HepG2 (cell line): Measurements from ENCODE around the gene RAB15. TPM values are rescaled to one million over a fixed set of nuclear protein-coding genes. Genes with fewer than 3 reads are reported as not detected.

Experiments used
- AGO2 ChIP-seq: fragments of 200-400 bp; formaldehyde crosslinking; optimal IDR thresholded peaks from 2 replicates; pipeline ENCODE3; 2017; ENCODE audit warnings: mild to moderate bottlenecking, low read depth, low read length, moderate library complexity
- ISX ChIP-seq: sonication (generic); formaldehyde crosslinking; conservative IDR thresholded peaks from 2 replicates; pipeline ENCODE4 v1.5.0; 2020; ENCODE audit warnings: missing genetic modification reagents
- KMT2A ChIP-seq: sonication (generic); formaldehyde crosslinking; IDR thresholded peaks from 2 replicates; pipeline ENCODE4 v1.4.0; 2020; ENCODE audit warnings: missing genetic modification reagents
- NFKB2 ChIP-seq: sonication (generic); formaldehyde crosslinking; IDR thresholded peaks from 2 replicates; pipeline ENCODE4 v1.4.0; 2020; ENCODE audit warnings: missing genetic modification reagents, borderline replicate concordance
- RBAK ChIP-seq: sonication (generic); formaldehyde crosslinking; IDR thresholded peaks from 2 replicates; pipeline ENCODE4 v1.5.1; 2020; ENCODE audit warnings: mild to moderate bottlenecking, missing genetic modification reagents
- SP1 ChIP-seq, 2 experiments: fragments of 450-650 bp in 1 of 2; sonication (generic) in 1 of 2; formaldehyde crosslinking in 1 of 2; IDR thresholded peaks; 2 replicates each; pipeline versions ENCODE4 v1.4.0 to v1.6.1; 2016 to 2020; ENCODE audit warnings: missing genetic modification reagents in 1 of 2
- SRSF1 ChIP-seq: fragments of 200-400 bp; formaldehyde crosslinking; optimal IDR thresholded peaks from 2 replicates; pipeline ENCODE3; 2017; ENCODE audit warnings: mild to moderate bottlenecking, low read depth, low read length, moderate library complexity
- TRIM24 ChIP-seq: sonication (generic); formaldehyde crosslinking; IDR thresholded peaks from 2 replicates; pipeline ENCODE4 v1.8.0; 2022; ENCODE audit warnings: mild to moderate bottlenecking, missing genetic modification reagents
- ZKSCAN8 ChIP-seq: IDR thresholded peaks from 2 replicates; pipeline ENCODE4 v1.6.1; 2016; ENCODE audit warnings: borderline replicate concordance, missing genetic modification reagents, missing compliant biosample characterization
- ZNF263 ChIP-seq: sonication (generic); formaldehyde crosslinking; IDR thresholded peaks from 2 replicates; pipeline ENCODE4 v1.4.0; 2020; ENCODE audit warnings: missing genetic modification reagents
- ZNF619 ChIP-seq: sonication (generic); formaldehyde crosslinking; IDR thresholded peaks from 2 replicates; pipeline ENCODE4 v1.4.0; 2020; ENCODE audit warnings: mild to moderate bottlenecking, missing genetic modification reagents
- ZNF629 ChIP-seq: sonication (generic); formaldehyde crosslinking; conservative IDR thresholded peaks from 2 replicates; pipeline ENCODE4 v1.5.0; 2020; ENCODE audit warnings: missing genetic modification reagents
- ZNF749 ChIP-seq: sonication (generic); formaldehyde crosslinking; IDR thresholded peaks from 2 replicates; pipeline ENCODE4 v1.8.0; 2022; ENCODE audit warnings: mild to moderate bottlenecking, missing genetic modification reagents, moderate library complexity, borderline replicate concordance
- polyA plus RNA-seq, 8 experiments: library from polyadenylated mRNA; depleted of rRNA in 3 of 8; stranded (reverse) in 7 of 8; unstranded in 1 of 8; fragments of >200 nt; fragmentation: Illumina TruSeq in 4 of 8; extraction: Trizol in 4 of 8; gene quantifications; 2 replicates each; pipeline versions ENCODE4 v1.2.1 to v1.2.3, GENCODE V29; 2011 to 2016; ENCODE audit warnings: low read depth in 4 of 8, missing spikeins in 1 of 8, mixed read lengths in 1 of 8; ENCODE audit not compliant: insufficient read depth in 1 of 8
- total RNA-seq, 5 experiments: library from RNA; depleted of rRNA; stranded (reverse); fragments of >200 nt; fragmentation: Illumina TruSeq; extraction: Trizol; gene quantifications; 2 replicates each; pipeline ENCODE4 v1.2.3, GENCODE V29; 2016; ENCODE audit warnings: low read depth in 1 of 5
- TF ChIP-seq, protein P1 (sequence below), 2 experiments: IDR thresholded peaks; 2 replicates each; pipeline ENCODE4 v1.6.1; 2011 to 2012; ENCODE audit warnings: low read length in 2 of 2, borderline replicate concordance in 1 of 2, low read depth in 1 of 2, mild to moderate bottlenecking in 1 of 2, moderate library complexity in 1 of 2
- TF ChIP-seq, protein P2 (sequence below): sonication (generic); formaldehyde crosslinking; IDR thresholded peaks from 2 replicates; pipeline ENCODE4 v1.5.0; 2020; ENCODE audit warnings: missing genetic modification reagents
- TF ChIP-seq, protein P3 (sequence below): sonication (generic); formaldehyde crosslinking; IDR thresholded peaks from 2 replicates; pipeline ENCODE4 v1.9.0; 2021; ENCODE audit warnings: missing genetic modification reagents, borderline replicate concordance
- TF ChIP-seq, protein P4 (sequence below): sonication (generic); formaldehyde crosslinking; IDR thresholded peaks from 2 replicates; pipeline ENCODE4 v1.5.0; 2020; ENCODE audit warnings: mild to moderate bottlenecking, missing genetic modification reagents
- TF ChIP-seq, protein P5 (sequence below): sonication (generic); formaldehyde crosslinking; IDR thresholded peaks from 2 replicates; pipeline ENCODE4 v1.9.0; 2022; ENCODE audit warnings: missing genetic modification reagents, mild to moderate bottlenecking, borderline replicate concordance

The RAB15 gene
- total and polyA plus RNA-seq, 2 of the 13 experiments (the other 11 are each of a cell fraction or from before 2014, with no cell fraction given) = 7.4 to 18.5 TPM

DNA sequence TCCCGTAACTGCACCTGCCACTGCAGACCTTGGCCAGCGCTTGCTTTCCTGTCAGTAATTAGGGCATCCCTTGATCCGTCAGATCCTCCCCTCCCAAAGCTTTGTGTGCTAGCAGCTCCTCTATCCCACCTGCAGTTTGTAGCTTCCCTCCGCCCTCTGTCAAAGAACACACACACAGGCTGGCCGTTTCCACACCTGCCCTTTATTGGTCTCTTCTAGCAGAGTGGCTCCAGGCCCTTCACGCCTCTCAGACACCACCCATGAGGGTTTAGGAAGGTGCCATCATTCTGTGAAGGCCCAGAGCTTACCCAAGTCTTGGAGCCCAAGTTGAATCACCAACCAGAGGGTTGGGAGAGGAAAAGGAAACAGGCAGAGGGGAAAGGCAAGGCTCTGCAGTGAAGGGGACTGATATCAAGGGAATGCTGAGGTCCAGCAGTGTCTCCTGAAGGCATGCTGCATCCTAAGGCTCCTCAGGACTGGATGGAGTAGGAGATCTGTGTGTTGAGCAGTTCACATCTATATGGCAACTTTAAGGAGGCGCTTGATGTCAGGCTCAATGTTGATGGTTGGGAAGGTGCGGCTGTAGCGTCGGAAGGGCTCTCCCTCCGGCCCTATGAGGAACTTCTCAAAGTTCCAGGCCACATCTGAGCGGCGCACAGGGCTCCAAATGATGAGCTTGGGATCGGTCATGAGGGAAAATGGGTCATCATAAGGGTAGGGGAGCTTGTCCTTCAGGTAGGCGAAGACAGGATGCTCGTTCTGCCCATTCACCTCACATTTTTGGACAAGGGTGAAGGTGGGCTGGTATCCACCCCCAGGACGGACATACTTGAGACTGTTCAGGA is 32.9 kb downstream of the RAB15 start (continued):
- TF ChIP-seq ZNF749 (CRISPR knock-in tag) = no peak
- TF ChIP-seq AGO2 = no peak
- TF ChIP-seq ZNF629 (CRISPR knock-in tag) = no peak
- no peak for TF ChIP-seq ZNF619
- TF ChIP-seq KMT2A (CRISPR knock-in tag) = no peak
- TF ChIP-seq NFKB2 (CRISPR knock-in tag) = no peak
- no peak for TF ChIP-seq SRSF1
- TF ChIP-seq TRIM24 = no peak
- TF ChIP-seq, protein P1, sequence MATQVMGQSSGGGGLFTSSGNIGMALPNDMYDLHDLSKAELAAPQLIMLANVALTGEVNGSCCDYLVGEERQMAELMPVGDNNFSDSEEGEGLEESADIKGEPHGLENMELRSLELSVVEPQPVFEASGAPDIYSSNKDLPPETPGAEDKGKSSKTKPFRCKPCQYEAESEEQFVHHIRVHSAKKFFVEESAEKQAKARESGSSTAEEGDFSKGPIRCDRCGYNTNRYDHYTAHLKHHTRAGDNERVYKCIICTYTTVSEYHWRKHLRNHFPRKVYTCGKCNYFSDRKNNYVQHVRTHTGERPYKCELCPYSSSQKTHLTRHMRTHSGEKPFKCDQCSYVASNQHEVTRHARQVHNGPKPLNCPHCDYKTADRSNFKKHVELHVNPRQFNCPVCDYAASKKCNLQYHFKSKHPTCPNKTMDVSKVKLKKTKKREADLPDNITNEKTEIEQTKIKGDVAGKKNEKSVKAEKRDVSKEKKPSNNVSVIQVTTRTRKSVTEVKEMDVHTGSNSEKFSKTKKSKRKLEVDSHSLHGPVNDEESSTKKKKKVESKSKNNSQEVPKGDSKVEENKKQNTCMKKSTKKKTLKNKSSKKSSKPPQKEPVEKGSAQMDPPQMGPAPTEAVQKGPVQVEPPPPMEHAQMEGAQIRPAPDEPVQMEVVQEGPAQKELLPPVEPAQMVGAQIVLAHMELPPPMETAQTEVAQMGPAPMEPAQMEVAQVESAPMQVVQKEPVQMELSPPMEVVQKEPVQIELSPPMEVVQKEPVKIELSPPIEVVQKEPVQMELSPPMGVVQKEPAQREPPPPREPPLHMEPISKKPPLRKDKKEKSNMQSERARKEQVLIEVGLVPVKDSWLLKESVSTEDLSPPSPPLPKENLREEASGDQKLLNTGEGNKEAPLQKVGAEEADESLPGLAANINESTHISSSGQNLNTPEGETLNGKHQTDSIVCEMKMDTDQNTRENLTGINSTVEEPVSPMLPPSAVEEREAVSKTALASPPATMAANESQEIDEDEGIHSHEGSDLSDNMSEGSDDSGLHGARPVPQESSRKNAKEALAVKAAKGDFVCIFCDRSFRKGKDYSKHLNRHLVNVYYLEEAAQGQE (IDR thresholded peaks at IDR 0.05; ENCODE audit: borderline replicate concordance in 1 of 2, low read depth in 1 of 2, low read length in 2 of 2) = no peak
- TF ChIP-seq, protein P2, sequence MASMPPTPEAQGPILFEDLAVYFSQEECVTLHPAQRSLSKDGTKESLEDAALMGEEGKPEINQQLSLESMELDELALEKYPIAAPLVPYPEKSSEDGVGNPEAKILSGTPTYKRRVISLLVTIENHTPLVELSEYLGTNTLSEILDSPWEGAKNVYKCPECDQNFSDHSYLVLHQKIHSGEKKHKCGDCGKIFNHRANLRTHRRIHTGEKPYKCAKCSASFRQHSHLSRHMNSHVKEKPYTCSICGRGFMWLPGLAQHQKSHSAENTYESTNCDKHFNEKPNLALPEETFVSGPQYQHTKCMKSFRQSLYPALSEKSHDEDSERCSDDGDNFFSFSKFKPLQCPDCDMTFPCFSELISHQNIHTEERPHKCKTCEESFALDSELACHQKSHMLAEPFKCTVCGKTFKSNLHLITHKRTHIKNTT (CRISPR knock-in tag) = no peak
- TF ChIP-seq, protein P3, sequence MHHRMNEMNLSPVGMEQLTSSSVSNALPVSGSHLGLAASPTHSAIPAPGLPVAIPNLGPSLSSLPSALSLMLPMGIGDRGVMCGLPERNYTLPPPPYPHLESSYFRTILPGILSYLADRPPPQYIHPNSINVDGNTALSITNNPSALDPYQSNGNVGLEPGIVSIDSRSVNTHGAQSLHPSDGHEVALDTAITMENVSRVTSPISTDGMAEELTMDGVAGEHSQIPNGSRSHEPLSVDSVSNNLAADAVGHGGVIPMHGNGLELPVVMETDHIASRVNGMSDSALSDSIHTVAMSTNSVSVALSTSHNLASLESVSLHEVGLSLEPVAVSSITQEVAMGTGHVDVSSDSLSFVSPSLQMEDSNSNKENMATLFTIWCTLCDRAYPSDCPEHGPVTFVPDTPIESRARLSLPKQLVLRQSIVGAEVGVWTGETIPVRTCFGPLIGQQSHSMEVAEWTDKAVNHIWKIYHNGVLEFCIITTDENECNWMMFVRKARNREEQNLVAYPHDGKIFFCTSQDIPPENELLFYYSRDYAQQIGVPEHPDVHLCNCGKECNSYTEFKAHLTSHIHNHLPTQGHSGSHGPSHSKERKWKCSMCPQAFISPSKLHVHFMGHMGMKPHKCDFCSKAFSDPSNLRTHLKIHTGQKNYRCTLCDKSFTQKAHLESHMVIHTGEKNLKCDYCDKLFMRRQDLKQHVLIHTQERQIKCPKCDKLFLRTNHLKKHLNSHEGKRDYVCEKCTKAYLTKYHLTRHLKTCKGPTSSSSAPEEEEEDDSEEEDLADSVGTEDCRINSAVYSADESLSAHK = no peak
- peak; percentile 56; the same call in 1 of the 2 replicates for TF ChIP-seq ZNF263 (CRISPR knock-in tag)
- 0 out of 2 replicates have a peak, but pooled peaks have one; percentile 17 for TF ChIP-seq RBAK (CRISPR knock-in tag)
- no peak for TF ChIP-seq ISX (CRISPR knock-in tag)
- TF ChIP-seq, protein P4, sequence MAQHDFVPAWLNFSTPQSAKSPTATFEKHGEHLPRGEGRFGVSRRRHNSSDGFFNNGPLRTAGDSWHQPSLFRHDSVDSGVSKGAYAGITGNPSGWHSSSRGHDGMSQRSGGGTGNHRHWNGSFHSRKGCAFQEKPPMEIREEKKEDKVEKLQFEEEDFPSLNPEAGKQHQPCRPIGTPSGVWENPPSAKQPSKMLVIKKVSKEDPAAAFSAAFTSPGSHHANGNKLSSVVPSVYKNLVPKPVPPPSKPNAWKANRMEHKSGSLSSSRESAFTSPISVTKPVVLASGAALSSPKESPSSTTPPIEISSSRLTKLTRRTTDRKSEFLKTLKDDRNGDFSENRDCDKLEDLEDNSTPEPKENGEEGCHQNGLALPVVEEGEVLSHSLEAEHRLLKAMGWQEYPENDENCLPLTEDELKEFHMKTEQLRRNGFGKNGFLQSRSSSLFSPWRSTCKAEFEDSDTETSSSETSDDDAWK = no peak
- no peak for TF ChIP-seq SP1 (IDR thresholded peaks at IDR 0.05)
- TF ChIP-seq SP1 (CRISPR knock-in tag; IDR thresholded peaks at IDR 0.05) = no peak
- 0 out of 2 replicates have a peak, but pooled peaks have one; percentile 5 for TF ChIP-seq ZKSCAN8 (CRISPR knock-in tag)
- TF ChIP-seq, protein P5, sequence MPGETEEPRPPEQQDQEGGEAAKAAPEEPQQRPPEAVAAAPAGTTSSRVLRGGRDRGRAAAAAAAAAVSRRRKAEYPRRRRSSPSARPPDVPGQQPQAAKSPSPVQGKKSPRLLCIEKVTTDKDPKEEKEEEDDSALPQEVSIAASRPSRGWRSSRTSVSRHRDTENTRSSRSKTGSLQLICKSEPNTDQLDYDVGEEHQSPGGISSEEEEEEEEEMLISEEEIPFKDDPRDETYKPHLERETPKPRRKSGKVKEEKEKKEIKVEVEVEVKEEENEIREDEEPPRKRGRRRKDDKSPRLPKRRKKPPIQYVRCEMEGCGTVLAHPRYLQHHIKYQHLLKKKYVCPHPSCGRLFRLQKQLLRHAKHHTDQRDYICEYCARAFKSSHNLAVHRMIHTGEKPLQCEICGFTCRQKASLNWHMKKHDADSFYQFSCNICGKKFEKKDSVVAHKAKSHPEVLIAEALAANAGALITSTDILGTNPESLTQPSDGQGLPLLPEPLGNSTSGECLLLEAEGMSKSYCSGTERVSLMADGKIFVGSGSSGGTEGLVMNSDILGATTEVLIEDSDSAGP (CRISPR knock-in tag) = peak; percentile 55; the same call in 1 of the 2 replicates
